Tibial artery (tissue), 4 donors: ENCODE data around the gene TMEM225B.

ENCODE experiments used
- DNase-seq, 2 donors: peaks; one replicate each; pipeline ENCODE4 v3.0.0-alpha.2; 2019
- H3K27ac ChIP-seq, 2 donors: fragments of 200-600 bp; sonication (generic) in 1 of 2; 1 replicate in 1 of 2; 2 replicates in 1 of 2; pipeline ENCODE4 v1.5.1; 2018 to 2019; ENCODE audit warnings: mild to moderate bottlenecking in 1 of 2
- H3K27me3 ChIP-seq, 2 donors: fragments of 200-600 bp; sonication (generic) in 1 of 2; one replicate each; pipeline versions ENCODE4 v1.5.1 to v1.6.0; 2016 to 2019
- H3K36me3 ChIP-seq, 3 donors: fragments of 200-600 bp; sonication (generic) in 2 of 3; one replicate each; pipeline ENCODE4 v1.5.1; 2016 to 2019; ENCODE audit warnings: mild to moderate bottlenecking in 2 of 3
- H3K4me1 ChIP-seq, 4 donors: fragments of 200-600 bp; sonication (generic) in 2 of 4; 1 replicate in 3 of 4; 2 replicates in 1 of 4; pipeline ENCODE4 v1.5.1; 2016 to 2019
- H3K4me3 ChIP-seq, 2 donors: fragments of 200-600 bp; sonication (generic) in 1 of 2; 1 replicate in 1 of 2; 2 replicates in 1 of 2; pipeline ENCODE4 v1.5.1; 2018 to 2019; ENCODE audit warnings: mild to moderate bottlenecking in 2 of 2
- H3K9me3 ChIP-seq, 3 donors: fragments of 200-600 bp; sonication (generic) in 1 of 3; one replicate each; pipeline ENCODE4 v1.5.1; 2016 to 2019
- CTCF ChIP-seq, 2 experiments: fragments of 200-600 bp in 1 of 2; fragments of 450-650 bp in 1 of 2; IDR thresholded peaks; one replicate each; pipeline ENCODE4 v1.5.1; 2017 to 2019; ENCODE audit warnings: antibody characterized with exemption in 2 of 2, mild to moderate bottlenecking in 1 of 2, moderate library complexity in 1 of 2
- intact Hi-C: fragments of 100-400 bp; cut with DNase I; formaldehyde crosslinking; loops from one replicate; pipeline ENCODE4 v1.15.0; 2023; ENCODE audit warnings: low total_unique reads

TMEM225B gene

GRCh38 chr7:99588868-99589267, 9.2 kb upstream of the TMEM225B start:
- H3K36me3 ChIP-seq, result no peaks in the 10 kb centered on the region
- no peak for DNase-seq
- H3K9me3 ChIP-seq, result no peaks in the 10 kb centered on the region
- no peak overlapping the region for H3K4me3 ChIP-seq
- intact Hi-C loops, result no loop called here
- H3K27ac ChIP-seq, result no peak overlapping the region
- no peak for TF ChIP-seq CTCF (IDR thresholded peaks at IDR 0.05)
- no peaks in the 10 kb centered on the region for H3K4me1 ChIP-seq
- peaks cover 0 to 7% of the 10 kb centered on the region in 2 donors for H3K27me3 ChIP-seq

- no peak for TF ChIP-seq CTCF (IDR thresholded peaks at IDR 0.05)
- no peaks in the 10 kb centered on the region for H3K4me1 ChIP-seq
- no peak overlapping the region for H3K4me3 ChIP-seq
- DNase-seq, result no peak
- intact Hi-C loops, result no loop called here
- H3K9me3 ChIP-seq, result no peaks in the 10 kb centered on the region
- H3K27me3 ChIP-seq, result no peaks in the 10 kb centered on the region
- no peak overlapping the region for H3K27ac ChIP-seq
- H3K36me3 ChIP-seq, result no peaks in the 10 kb centered on the region
Measured at GRCh38 chr7:99594948-99595745, 2.9 kb upstream of the TMEM225B start.

- no peak for DNase-seq
- Histone ChIP-seq H3K36me3 (no peaks in the 10 kb centered on the region), H3K4me3 (no peak overlapping the region), H3K27ac (no peak overlapping the region), H3K27me3 (no peaks in the 10 kb centered on the region), H3K4me1 (no peaks in the 10 kb centered on the region), H3K9me3 (no peaks in the 10 kb centered on the region)
- TF ChIP-seq CTCF (IDR thresholded peaks at IDR 0.05), result no peak
- intact Hi-C loops, result no loop called here
Measured at GRCh38 chr7:99596408-99596955, 1.6 kb upstream of the TMEM225B start.

GRCh38 chr7:99599836-99600235, 1.8 kb downstream of the TMEM225B start:
- no peaks in the 10 kb centered on the region for H3K4me1 ChIP-seq
- no peak for DNase-seq

GRCh38 chr7:99601656-99602310, 3.7 kb downstream of the TMEM225B start:
- no peak for DNase-seq
- H3K9me3 ChIP-seq, result no peaks in the 10 kb centered on the region
- H3K4me3 ChIP-seq, result no peak overlapping the region
- intact Hi-C loops, result no loop called here
- H3K27me3 ChIP-seq, result no peaks in the 10 kb centered on the region
- no peaks in the 10 kb centered on the region for H3K4me1 ChIP-seq
- no peak overlapping the region for H3K27ac ChIP-seq
- no peak for TF ChIP-seq CTCF (IDR thresholded peaks at IDR 0.05)
- no peaks in the 10 kb centered on the region for H3K36me3 ChIP-seq

More at GRCh38 chr7:99599836-99600235, 1.8 kb downstream of the TMEM225B start:
- H3K4me3 ChIP-seq, result no peak overlapping the region
- H3K9me3 ChIP-seq, result no peaks in the 10 kb centered on the region
- H3K27me3 ChIP-seq, result no peaks in the 10 kb centered on the region
- no peaks in the 10 kb centered on the region for H3K36me3 ChIP-seq
- intact Hi-C loops, result no loop called here
- H3K27ac ChIP-seq, result no peak overlapping the region
- no peak for TF ChIP-seq CTCF (IDR thresholded peaks at IDR 0.05)
